Superior temporal gyrus (tissue), 1 donor: Measurements from ENCODE around the gene SLC9A1.

Experiments
- DNase-seq: peaks from one replicate; pipeline ENCODE4 v3.0.0-alpha.2; 2016; ENCODE audit errors: extremely low spot score

The SLC9A1 gene

GRCh38 chr1:27070390-27071048 is 84.4 kb downstream of the SLC9A1 start:
- DNase-seq, result no peak

DNA sequence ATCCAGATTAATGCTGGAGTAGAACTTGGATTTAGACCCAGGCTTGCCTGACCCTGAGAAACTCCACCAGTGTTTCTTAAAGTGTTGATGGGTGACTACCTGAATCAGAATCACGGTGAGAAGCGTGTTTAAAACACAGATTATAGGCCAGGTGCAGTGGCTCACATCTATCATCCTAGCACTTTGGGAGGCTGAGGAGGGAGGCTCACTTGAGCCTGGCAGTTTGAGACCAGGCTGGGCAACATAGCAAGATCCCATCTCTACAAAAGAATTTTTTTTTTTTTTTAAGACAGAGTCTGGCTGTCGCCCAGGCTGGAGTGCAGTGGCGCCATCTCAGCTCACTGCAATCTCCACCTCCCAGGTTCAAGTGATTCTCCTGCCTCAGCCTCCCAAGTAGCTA is 86.0 kb downstream of the SLC9A1 start:
- no peak for DNase-seq

- DNase-seq, result no peak
These were observed 88.8 kb downstream of the SLC9A1 start for GRCh38 chr1:27065999-27066630.

DNA sequence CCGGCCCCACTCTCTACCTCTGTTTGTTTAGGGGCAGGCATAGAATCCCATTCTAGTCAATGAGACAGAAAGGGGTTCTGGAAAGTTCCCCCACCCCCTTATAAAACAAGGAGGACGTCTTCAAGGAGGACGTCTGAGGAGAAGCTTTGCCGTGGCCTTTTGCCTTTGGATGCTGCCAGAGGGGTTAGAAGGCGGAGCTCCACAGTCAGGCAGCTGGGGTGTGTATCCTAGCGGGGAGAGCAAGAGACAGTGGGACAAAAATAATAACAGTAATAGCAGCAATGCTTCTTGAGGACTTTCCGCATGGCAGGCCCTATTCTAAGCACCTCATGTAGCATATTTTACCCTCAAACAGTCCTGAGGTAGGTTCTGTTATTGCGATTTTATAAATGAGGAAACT is 94.0 kb downstream of the SLC9A1 start:
- no peak for DNase-seq

GRCh38 chr1:27058966-27059669 is 95.8 kb downstream of the SLC9A1 start:
- no peak for DNase-seq

DNA sequence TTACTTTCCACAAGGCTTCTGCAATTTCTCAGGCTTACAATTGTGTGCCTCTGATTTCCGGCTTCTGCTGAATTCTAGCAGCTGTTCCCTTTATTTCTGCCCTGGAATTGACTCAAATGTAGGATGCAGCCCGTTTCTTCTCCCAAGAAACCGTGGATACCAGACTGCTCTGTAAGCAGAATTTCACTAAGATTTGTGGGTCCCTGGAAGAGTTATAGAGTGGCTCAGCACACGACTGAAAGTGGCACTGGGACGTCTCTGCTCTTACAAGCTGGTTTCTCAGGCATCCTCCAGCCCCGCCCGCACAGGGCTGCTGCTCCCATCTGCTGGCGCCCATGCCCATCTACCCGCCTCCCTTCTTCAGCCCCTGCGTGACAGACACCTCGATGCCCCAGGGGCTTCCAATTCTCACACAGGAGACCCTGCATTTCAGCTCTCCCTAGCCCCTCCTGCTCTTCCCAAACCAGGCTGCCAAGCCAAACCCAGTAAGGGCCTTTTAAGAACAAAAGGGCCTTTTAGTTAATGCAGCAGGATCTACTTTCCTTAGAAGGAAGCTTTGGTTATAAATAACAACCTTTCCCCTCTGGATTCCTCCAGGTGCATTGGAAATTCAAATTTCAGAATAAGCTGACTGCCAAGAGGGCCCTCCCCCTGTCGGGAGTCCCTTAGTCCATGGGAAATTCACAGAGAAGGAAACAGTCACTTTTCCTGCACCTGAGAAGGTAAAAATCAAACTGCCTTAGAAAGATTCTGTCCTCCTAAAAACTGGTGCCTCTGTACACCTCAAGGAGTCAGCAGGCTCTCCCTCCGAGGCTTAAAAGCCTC is 96.9 kb downstream of the SLC9A1 start:
- DNase-seq, result peak; percentile 50

DNA sequence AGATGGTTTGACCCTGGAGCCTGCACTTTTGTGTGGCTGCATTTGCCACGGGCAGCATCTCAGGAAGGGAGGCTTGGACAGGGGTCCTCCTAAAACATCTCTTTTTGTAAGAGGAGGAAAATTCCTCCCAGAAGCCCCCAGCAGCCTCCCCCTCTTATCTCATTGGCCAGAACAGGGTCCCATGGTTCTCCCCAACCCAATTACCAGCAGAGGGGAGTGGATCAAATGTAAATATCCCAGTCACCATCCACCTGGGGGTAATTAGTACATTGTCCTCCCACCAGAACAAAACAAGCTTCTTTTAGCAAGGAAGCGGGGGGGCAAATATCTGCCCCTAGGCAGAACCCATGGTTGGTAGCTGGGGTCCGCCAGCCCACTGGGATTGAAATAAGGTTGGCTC is 97.5 kb downstream of the SLC9A1 start:
- no peak for DNase-seq

- DNase-seq, result no peak
These were observed 100.8 kb downstream of the SLC9A1 start for GRCh38 chr1:27053977-27054753.

DNA sequence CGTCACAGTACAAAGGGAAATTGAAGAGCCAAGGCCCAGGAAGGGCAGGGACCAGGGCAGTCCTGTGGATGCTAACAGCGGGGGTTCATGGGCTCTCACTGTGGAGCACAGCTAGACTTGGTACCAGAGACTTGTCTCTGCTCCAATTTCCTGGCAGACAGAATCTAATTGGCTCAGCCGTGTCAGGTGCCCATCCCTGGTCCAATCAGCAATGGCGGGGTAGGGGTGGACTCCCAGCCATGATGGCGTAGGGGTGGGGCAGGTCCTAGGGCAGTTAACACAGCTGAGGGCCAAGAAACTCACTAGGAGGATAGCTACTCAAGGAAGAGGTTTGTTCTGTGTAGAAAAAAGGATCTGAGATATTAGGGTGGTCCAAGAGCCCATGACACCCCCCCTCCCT is 102.4 kb downstream of the SLC9A1 start:
- no peak for DNase-seq

GRCh38 chr1:27049607-27050006 is 105.3 kb downstream of the SLC9A1 start:
- no peak for DNase-seq

GRCh38 chr1:27049100-27049499 is 105.8 kb downstream of the SLC9A1 start:
- DNase-seq, result no peak
